Measurements from ENCODE around the gene FES. TPM values are rescaled to one million over a fixed set of nuclear protein-coding genes. Genes with fewer than 3 reads are reported as not detected.

The FES gene
- total RNA-seq, 1 experiment from 2014 or later: 0.91 TPM

- no peak for DNase-seq (ENCODE audit: unreplicated experiment)
- Mint-ChIP-seq H3K4me3 (ENCODE audit: unreplicated experiment) (peak overlapping the region; percentile 82), H3K9me3 (ENCODE audit: unreplicated experiment) (no peaks in the 10 kb centered on the region), H3K36me3 (ENCODE audit: insufficient read depth, unreplicated experiment) (peaks cover 20% of the 10 kb centered on the region), H3K4me1 (ENCODE audit: insufficient read depth, unreplicated experiment) (peaks cover 10% of the 10 kb centered on the region), H3K27me3 (ENCODE audit: insufficient read depth, unreplicated experiment) (no peaks in the 10 kb centered on the region), H3K27ac (ENCODE audit: low read depth, unreplicated experiment) (peak overlapping the region; percentile 67)
- TF ChIP-seq CTCF (IDR thresholded peaks at IDR 0.05; ENCODE audit: unreplicated experiment): no peak
- BruUV-seq (replicated peaks): no TSS peak
- ChIA-PET POLR2A (interaction anchor here (0.6 to 7.9 kb wide), 8 partner anchors 10 to 108 kb away, joined by 3 to 150 read pairs (median 4); partner anchors contain the start of genes FURIN, HDDC3 and UNC45A), CTCF (interaction anchor here (0.6 to 12.8 kb wide), 4 partner anchors 18 to 335 kb away, joined by 3 to 131 read pairs (median 44); partner anchors contain the start of genes FES, HDDC3 and UNC45A)
- intact Hi-C loops (cut with micrococcal nuclease): no loop called here
These were observed 19.6 kb downstream of the FES start for GRCh38 chr15:90903733-90904536.

GRCh38 chr15:90904746-90905145 is 20.4 kb downstream of the FES start:
- Mint-ChIP-seq H3K9me3 (ENCODE audit: unreplicated experiment) (no peaks in the 10 kb centered on the region), H3K4me3 (ENCODE audit: unreplicated experiment) (no peak overlapping the region), H3K27ac (ENCODE audit: low read depth, unreplicated experiment) (no peak overlapping the region), H3K27me3 (ENCODE audit: insufficient read depth, unreplicated experiment) (no peaks in the 10 kb centered on the region), H3K4me1 (ENCODE audit: insufficient read depth, unreplicated experiment) (peaks cover 10% of the 10 kb centered on the region), H3K36me3 (ENCODE audit: insufficient read depth, unreplicated experiment) (peaks cover 20% of the 10 kb centered on the region)
- intact Hi-C loops (cut with micrococcal nuclease): no loop called here
- ChIA-PET POLR2A (interaction anchor here (1.0 to 3.3 kb wide), 2 partner anchors 26 to 34 kb away, joined by 3 to 15 read pairs; partner anchors contain the start of gene HDDC3), CTCF (interaction anchor here (0.7 to 12.8 kb wide), 4 partner anchors 19 to 367 kb away, joined by 3 to 131 read pairs (median 44); partner anchors contain the start of genes FES, HDDC3 and UNC45A)
- no peak for TF ChIP-seq CTCF (IDR thresholded peaks at IDR 0.05; ENCODE audit: unreplicated experiment)
- TSS peak; percentile 9 for BruUV-seq (replicated peaks)
- DNase-seq (ENCODE audit: unreplicated experiment): no peak

GRCh38 chr15:90905306-90906180 is 21.2 kb downstream of the FES start:
- intact Hi-C loops (cut with micrococcal nuclease): no loop called here
- BruUV-seq (replicated peaks): no TSS peak
- Mint-ChIP-seq H3K36me3 (ENCODE audit: insufficient read depth, unreplicated experiment) (peaks cover 27% of the 10 kb centered on the region), H3K4me3 (ENCODE audit: unreplicated experiment) (no peak overlapping the region), H3K4me1 (ENCODE audit: insufficient read depth, unreplicated experiment) (peaks cover 10% of the 10 kb centered on the region), H3K27ac (ENCODE audit: low read depth, unreplicated experiment) (no peak overlapping the region), H3K27me3 (ENCODE audit: insufficient read depth, unreplicated experiment) (no peaks in the 10 kb centered on the region), H3K9me3 (ENCODE audit: unreplicated experiment) (no peaks in the 10 kb centered on the region)
- ChIA-PET POLR2A (interaction anchor here (1.0 to 3.3 kb wide), 2 partner anchors 25 to 35 kb away, joined by 3 to 15 read pairs; partner anchors contain the start of gene HDDC3), CTCF (interaction anchor here (0.6 to 12.8 kb wide), 5 partner anchors 20 to 366 kb away, joined by 3 to 131 read pairs (median 4); partner anchors contain the start of genes FES, HDDC3 and UNC45A)
- no peak for DNase-seq (ENCODE audit: unreplicated experiment)
- TF ChIP-seq CTCF (IDR thresholded peaks at IDR 0.05; ENCODE audit: unreplicated experiment): no peak
